Measurements from ENCODE around the gene DDOST. TPM values are rescaled to one million over a fixed set of nuclear protein-coding genes. Genes with fewer than 3 reads are reported as not detected.

DDOST gene
- total and polyA plus RNA-seq, 10 of the 15 experiments (the other 5 are each of a cell fraction or from before 2014, with no cell fraction given), result 100 to 274 (median 201) TPM

- TF ChIP-seq ZBTB4 (CRISPR knock-in tag; IDR thresholded peaks at IDR 0.05) (no peak), STAT1 (conservative IDR thresholded peaks at IDR 0.05) (no peak), MYC (IDR thresholded peaks at IDR 0.05; ENCODE audit: insufficient read depth, insufficient read length, insufficient replicate concordance, low read length, severe bottlenecking) (no peak), ZNF24 (IDR thresholded peaks at IDR 0.05) (no peak)
Measured at GRCh38 chr1:20697563-20697962, 36.4 kb upstream of the DDOST start (continued).

DNA sequence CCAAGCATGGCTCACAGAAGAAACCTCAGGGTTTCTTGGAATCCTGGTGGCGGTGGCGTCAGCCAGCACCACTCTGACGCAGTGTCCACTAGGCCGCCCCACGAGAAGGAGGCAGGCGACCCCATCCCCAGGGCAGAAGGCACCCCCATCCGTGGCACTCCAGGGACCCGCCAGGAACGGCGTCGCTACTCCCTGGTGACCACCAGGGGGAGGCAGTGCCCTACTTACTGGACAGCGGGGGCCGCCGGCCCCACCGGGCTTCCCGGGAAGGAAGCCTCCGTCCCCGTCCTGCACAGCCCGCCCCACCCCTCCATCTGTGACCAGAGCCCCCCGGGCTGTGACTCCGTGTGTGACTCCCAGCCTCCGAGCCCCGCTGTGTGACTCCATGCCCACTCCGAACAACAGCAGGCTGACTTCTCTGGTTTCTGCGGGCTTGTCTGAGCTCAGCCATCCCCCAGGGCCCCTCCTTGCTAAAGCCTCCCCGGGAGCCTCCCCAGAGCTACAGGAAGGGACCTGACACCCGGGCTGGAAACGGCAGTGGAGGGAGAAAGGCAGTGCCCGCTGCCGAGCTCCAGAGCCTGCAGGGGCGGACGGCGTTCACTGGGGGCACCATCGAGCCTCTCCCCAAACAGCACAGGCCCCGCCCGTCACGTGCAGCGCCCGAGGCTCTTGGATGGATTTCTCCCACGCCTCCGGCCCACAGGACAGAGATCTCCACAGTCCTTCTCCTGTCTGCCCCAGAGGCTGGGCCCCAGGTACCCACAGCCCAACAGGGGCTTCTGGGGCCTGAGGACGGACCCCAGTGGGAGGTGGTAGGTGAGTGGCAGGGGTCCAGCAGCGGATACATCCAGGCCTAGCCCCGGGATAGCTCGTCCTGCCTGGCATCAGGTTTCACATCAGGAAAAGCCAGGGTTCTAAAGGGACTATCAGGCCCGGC is 35.5 kb upstream of the DDOST start:
- Histone ChIP-seq H3K4me1 (ENCODE audit: control insufficient read depth, insufficient read depth, low read length) (peaks cover 6% of the 10 kb centered on the region), H4K20me1 (ENCODE audit: control insufficient read depth, insufficient read depth) (no peaks in the 10 kb centered on the region), H3K27me3 (replicated peaks in 1 of 2; ENCODE audit: control insufficient read depth in 2 of 2, insufficient read depth in 2 of 2, low read length in 1 of 2) (no peaks in the 10 kb centered on the region), H3K9ac (ENCODE audit: control insufficient read depth, insufficient read depth, low read length) (peak overlapping the region; percentile 65), H3K4me2 (ENCODE audit: control insufficient read depth, insufficient read depth) (peak overlapping the region; percentile 99), H3K27ac (ENCODE audit: control insufficient read depth, insufficient read depth) (no peak overlapping the region), H2AFZ (ENCODE audit: control insufficient read depth, low read depth, low read length) (peak overlapping the region; percentile 100), H3K9me3 (replicated peaks; ENCODE audit: control insufficient read depth, insufficient read depth, low read length) (no peaks in the 10 kb centered on the region), H3K36me3 (ENCODE audit: control insufficient read depth in 2 of 2, insufficient read depth in 2 of 2, low read length in 1 of 2) (no peaks in the 10 kb centered on the region), H3K4me3 (peak overlapping the region; percentile 94), H3K79me2 (ENCODE audit: control insufficient read depth, insufficient read depth, low read length) (no peaks in the 10 kb centered on the region)
- BruUV-seq (replicated peaks), result no TSS peak
- FAIRE-seq, result peak; percentile 88
- RAD21 ChIA-PET (ENCODE audit: unreplicated experiment), result interaction anchor here (0.6 to 2.5 kb wide), 9 partner anchors 35 to 875 kb away, joined by 3 to 43 read pairs (median 4); partner anchors contain the start of gene SH2D5
- POLR2A ChIA-PET, result interaction anchor here (0.9 kb wide), 1 partner anchor 499 kb away, joined by 3 read pairs; no protein-coding TSS in a partner anchor
- CTCF ChIA-PET, result interaction anchor here (0.5 to 4.6 kb wide), 38 partner anchors 9 to 1776 kb away, joined by 3 to 120 read pairs (median 4); partner anchors contain the start of gene SH2D5
- 9% methylated on average over 36 of the region's 46 CpGs for whole genome bisulfite sequencing (ENCODE audit: insufficient coverage, insufficient replicate concordance, low lambda C conversion rate, missing lambda C conversion rate)
- SMC1A ChIA-PET (ENCODE audit: uncharacterized antibody, unreplicated experiment), result interaction anchor here (0.7 to 2.4 kb wide), 6 partner anchors 10 to 498 kb away, joined by 3 to 33 read pairs (median 3); no protein-coding TSS in a partner anchor
- DNase-seq (ENCODE audit: low read depth, low spot score), result peak; percentile 1
- intact Hi-C loops (cut with micrococcal nuclease; ENCODE audit: unreplicated experiment), result loop anchor here (2.0 to 10.0 kb wide), 2 partner anchors 288 to 498 kb away; no protein-coding TSS in a partner anchor
- ATAC-seq, result peak; percentile 99
- in situ Hi-C loops (cut with MboI), result loop anchor here (5.0 kb wide), 1 partner anchor 496 kb away; no protein-coding TSS in a partner anchor
- TF ChIP-seq PAX5 (IDR thresholded peaks at IDR 0.05; ENCODE audit: borderline replicate concordance, low read depth, low read length), result no peak
- no peak for TF ChIP-seq YY1 (IDR thresholded peaks at IDR 0.05; ENCODE audit: low read depth, low read length)
- no peak for TF ChIP-seq SP1 (IDR thresholded peaks at IDR 0.05; ENCODE audit: low read depth, low read length)
- peak; percentile 99 for TF ChIP-seq BHLHE40 (IDR thresholded peaks at IDR 0.05; ENCODE audit: borderline replicate concordance in 1 of 2, low read depth in 2 of 2, low read length in 1 of 2)
- no peak for TF ChIP-seq SUZ12 (IDR thresholded peaks at IDR 0.05; ENCODE audit: unreplicated experiment)
- no peak for TF ChIP-seq RELA (IDR thresholded peaks at IDR 0.05; ENCODE audit: borderline replicate concordance, partially characterized antibody)
- TF ChIP-seq TCF3 (IDR thresholded peaks at IDR 0.05; ENCODE audit: borderline replicate concordance, insufficient read depth, low read depth, low read length), result no peak
- TF ChIP-seq RCOR1 (conservative IDR thresholded peaks at IDR 0.05; ENCODE audit: low read depth, low read length), result no peak
- TF ChIP-seq RAD51 (IDR thresholded peaks at IDR 0.05), result peak; percentile 73
- no peak for TF ChIP-seq SIN3A (IDR thresholded peaks at IDR 0.05; ENCODE audit: low read depth, low read length)
- no peak for TF ChIP-seq TARDBP (IDR thresholded peaks at IDR 0.05; ENCODE audit: borderline replicate concordance)
- peak; percentile 81 for TF ChIP-seq RAD21 (IDR thresholded peaks at IDR 0.05; ENCODE audit: insufficient read depth, low read depth, low read length)
- no peak for TF ChIP-seq NFYB (IDR thresholded peaks at IDR 0.05; ENCODE audit: insufficient read depth, low read depth, low read length)
- TF ChIP-seq FOXK2 (IDR thresholded peaks at IDR 0.05), result no peak
- TF ChIP-seq SREBF1 (IDR thresholded peaks at IDR 0.05; ENCODE audit: low read length), result no peak
